H1 (cell line): Measurements from ENCODE around the gene PRKCA. TPM values are rescaled to one million over a fixed set of nuclear protein-coding genes. Genes with fewer than 3 reads are reported as not detected.

Experiments used
- PHF8 ChIP-seq: fragments of 200-600 bp; sonication (generic); conservative IDR thresholded peaks from 2 replicates; pipeline ENCODE4 v1.7.1; 2012; ENCODE audit warnings: low read depth, mild to moderate bottlenecking, inconsistent platforms, low read length, moderate library complexity
- SP4 ChIP-seq: IDR thresholded peaks from 2 replicates; pipeline ENCODE4 v1.6.1; 2012; ENCODE audit warnings: low read length, inconsistent platforms
- polyA plus RNA-seq, 7 experiments: library from polyadenylated mRNA; depleted of rRNA in 3 of 7; stranded (reverse) in 5 of 7; unstranded in 2 of 7; fragments of >200 nt in 5 of 7; fragments of 200-250 nt in 2 of 7; gene quantifications; 1 replicate in 5 of 7; 2 replicates in 1 of 7; 4 replicates in 1 of 7; pipeline versions ENCODE4 v1.2.1 to v1.2.3, GENCODE V29; 2011 to 2013; ENCODE audit warnings: missing spikeins in 2 of 7, mixed read lengths in 2 of 7
- total RNA-seq: library from RNA; stranded (reverse); fragmentation: NEBNext Ultra II Directional; extraction: Animal tissue kit (Norgen Biotek cat#: 25700); gene quantifications from 2 replicates; pipeline ENCODE4 v1.2.1, GENCODE V29; 2021
- TF ChIP-seq, protein P1 (sequence below): fragments of 300-600 bp; sonication (generic); IDR thresholded peaks from 2 replicates; pipeline ENCODE4 v1.7.1; 2012; ENCODE audit warnings: low read length, moderate library complexity, mild to moderate bottlenecking, inconsistent platforms; ENCODE audit not compliant: insufficient replicate concordance

The PRKCA gene
- total and polyA plus RNA-seq, 2 of the 8 experiments (the other 6 are each of a cell fraction or from before 2014, with no cell fraction given), result 5.8 to 17.8 TPM

DNA sequence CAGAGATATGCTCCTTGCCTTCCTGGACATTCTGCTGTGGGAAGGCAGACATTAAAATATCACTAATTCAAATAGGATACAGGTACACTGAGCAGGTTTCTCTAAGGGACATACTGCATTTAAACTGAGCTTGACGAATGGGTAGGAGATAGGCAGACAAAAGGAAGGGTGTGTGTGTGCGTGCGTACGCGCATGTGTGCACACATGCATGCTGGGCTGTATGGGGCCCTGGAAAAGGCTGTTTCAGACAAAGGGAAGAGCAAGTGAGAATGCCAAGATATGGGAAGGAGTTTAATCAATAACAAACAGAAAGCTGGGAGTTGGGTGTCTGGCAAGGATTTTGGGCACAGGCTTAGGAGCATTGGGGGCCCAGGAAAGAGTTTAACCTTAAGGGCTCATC, 196.2 kb downstream of the PRKCA start (continued):
- TF ChIP-seq, protein P1, sequence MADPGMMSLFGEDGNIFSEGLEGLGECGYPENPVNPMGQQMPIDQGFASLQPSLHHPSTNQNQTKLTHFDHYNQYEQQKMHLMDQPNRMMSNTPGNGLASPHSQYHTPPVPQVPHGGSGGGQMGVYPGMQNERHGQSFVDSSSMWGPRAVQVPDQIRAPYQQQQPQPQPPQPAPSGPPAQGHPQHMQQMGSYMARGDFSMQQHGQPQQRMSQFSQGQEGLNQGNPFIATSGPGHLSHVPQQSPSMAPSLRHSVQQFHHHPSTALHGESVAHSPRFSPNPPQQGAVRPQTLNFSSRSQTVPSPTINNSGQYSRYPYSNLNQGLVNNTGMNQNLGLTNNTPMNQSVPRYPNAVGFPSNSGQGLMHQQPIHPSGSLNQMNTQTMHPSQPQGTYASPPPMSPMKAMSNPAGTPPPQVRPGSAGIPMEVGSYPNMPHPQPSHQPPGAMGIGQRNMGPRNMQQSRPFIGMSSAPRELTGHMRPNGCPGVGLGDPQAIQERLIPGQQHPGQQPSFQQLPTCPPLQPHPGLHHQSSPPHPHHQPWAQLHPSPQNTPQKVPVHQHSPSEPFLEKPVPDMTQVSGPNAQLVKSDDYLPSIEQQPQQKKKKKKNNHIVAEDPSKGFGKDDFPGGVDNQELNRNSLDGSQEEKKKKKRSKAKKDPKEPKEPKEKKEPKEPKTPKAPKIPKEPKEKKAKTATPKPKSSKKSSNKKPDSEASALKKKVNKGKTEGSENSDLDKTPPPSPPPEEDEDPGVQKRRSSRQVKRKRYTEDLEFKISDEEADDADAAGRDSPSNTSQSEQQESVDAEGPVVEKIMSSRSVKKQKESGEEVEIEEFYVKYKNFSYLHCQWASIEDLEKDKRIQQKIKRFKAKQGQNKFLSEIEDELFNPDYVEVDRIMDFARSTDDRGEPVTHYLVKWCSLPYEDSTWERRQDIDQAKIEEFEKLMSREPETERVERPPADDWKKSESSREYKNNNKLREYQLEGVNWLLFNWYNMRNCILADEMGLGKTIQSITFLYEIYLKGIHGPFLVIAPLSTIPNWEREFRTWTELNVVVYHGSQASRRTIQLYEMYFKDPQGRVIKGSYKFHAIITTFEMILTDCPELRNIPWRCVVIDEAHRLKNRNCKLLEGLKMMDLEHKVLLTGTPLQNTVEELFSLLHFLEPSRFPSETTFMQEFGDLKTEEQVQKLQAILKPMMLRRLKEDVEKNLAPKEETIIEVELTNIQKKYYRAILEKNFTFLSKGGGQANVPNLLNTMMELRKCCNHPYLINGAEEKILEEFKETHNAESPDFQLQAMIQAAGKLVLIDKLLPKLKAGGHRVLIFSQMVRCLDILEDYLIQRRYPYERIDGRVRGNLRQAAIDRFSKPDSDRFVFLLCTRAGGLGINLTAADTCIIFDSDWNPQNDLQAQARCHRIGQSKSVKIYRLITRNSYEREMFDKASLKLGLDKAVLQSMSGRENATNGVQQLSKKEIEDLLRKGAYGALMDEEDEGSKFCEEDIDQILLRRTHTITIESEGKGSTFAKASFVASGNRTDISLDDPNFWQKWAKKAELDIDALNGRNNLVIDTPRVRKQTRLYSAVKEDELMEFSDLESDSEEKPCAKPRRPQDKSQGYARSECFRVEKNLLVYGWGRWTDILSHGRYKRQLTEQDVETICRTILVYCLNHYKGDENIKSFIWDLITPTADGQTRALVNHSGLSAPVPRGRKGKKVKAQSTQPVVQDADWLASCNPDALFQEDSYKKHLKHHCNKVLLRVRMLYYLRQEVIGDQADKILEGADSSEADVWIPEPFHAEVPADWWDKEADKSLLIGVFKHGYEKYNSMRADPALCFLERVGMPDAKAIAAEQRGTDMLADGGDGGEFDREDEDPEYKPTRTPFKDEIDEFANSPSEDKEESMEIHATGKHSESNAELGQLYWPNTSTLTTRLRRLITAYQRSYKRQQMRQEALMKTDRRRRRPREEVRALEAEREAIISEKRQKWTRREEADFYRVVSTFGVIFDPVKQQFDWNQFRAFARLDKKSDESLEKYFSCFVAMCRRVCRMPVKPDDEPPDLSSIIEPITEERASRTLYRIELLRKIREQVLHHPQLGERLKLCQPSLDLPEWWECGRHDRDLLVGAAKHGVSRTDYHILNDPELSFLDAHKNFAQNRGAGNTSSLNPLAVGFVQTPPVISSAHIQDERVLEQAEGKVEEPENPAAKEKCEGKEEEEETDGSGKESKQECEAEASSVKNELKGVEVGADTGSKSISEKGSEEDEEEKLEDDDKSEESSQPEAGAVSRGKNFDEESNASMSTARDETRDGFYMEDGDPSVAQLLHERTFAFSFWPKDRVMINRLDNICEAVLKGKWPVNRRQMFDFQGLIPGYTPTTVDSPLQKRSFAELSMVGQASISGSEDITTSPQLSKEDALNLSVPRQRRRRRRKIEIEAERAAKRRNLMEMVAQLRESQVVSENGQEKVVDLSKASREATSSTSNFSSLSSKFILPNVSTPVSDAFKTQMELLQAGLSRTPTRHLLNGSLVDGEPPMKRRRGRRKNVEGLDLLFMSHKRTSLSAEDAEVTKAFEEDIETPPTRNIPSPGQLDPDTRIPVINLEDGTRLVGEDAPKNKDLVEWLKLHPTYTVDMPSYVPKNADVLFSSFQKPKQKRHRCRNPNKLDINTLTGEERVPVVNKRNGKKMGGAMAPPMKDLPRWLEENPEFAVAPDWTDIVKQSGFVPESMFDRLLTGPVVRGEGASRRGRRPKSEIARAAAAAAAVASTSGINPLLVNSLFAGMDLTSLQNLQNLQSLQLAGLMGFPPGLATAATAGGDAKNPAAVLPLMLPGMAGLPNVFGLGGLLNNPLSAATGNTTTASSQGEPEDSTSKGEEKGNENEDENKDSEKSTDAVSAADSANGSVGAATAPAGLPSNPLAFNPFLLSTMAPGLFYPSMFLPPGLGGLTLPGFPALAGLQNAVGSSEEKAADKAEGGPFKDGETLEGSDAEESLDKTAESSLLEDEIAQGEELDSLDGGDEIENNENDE, result no peak
- no peak for TF ChIP-seq SP4
- TF ChIP-seq PHF8, result no peak
